ENCODE measurements around the gene KRT38. TPM values are rescaled to one million over a fixed set of nuclear protein-coding genes. Genes with fewer than 3 reads are reported as not detected.

KRT38 gene
- not detected for total RNA-seq
- polyA plus RNA-seq: not detected

DNA sequence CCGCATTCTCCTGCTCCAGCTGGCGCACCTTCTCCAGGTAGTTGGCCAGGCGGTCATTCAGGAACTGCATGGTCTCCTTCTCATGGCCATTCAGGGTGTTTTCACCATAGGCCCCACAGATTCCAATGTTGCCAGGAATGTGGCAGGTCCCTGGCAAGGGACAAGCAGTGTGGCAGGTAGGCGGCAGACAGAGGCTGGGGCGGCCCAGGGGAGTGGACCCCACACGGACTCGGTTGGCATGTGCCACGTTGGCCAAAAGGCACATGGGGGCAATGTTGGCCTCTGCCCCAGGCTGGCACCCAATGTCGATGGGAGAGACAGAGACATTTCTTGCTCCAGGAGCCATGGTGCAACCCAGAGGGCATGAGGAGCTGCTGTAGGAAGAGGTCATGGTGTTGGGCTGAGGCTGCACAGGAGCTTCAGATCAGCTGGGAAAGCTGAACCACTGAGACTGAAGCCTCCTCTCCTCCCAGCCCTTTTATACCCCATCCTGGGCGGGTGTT, at the start of gene KRT38:
KRT38 (minus strand) TSS at position 453 of the 503 bp plus-strand sequence; CDS start at position 391, 62 bp downstream.
- no peaks in the 10 kb centered on the region for H3K9me3 Mint-ChIP-seq
- H3K4me3 Mint-ChIP-seq: no peak within 1 kb of the TSS
- H3K27ac ChIP-seq (ENCODE audit: low read depth, low read length): no peak within 1 kb of the TSS
- H3K4me1 Mint-ChIP-seq: no peaks in the 10 kb centered on the region
- H3K36me3 Mint-ChIP-seq: no peaks in the 10 kb centered on the region
- no peaks in the 10 kb centered on the region for H3K9me3 ChIP-seq (ENCODE audit: low read length)
- H3K27me3 ChIP-seq (ENCODE audit: insufficient read depth, low read length, poor library complexity, severe bottlenecking): no peaks in the 10 kb centered on the region
- peaks cover 10 to 47% of the 10 kb centered on the region in 2 donors for H3K27me3 Mint-ChIP-seq
- no peaks in the 10 kb centered on the region for H3K36me3 ChIP-seq (ENCODE audit: insufficient read depth, low read length)
- peak within 1 kb of the TSS in 1 of 8 donors; percentile 75 for H3K27ac Mint-ChIP-seq
- H3K4me1 ChIP-seq (ENCODE audit: insufficient read depth, low read length): no peaks in the 10 kb centered on the region
- POLR2A ChIA-PET: no interaction called here
- DNase-seq: no peak
- CTCF ChIA-PET: no interaction called here
- H3K4me3 ChIP-seq (ENCODE audit: low read length): no peak within 1 kb of the TSS

DNA sequence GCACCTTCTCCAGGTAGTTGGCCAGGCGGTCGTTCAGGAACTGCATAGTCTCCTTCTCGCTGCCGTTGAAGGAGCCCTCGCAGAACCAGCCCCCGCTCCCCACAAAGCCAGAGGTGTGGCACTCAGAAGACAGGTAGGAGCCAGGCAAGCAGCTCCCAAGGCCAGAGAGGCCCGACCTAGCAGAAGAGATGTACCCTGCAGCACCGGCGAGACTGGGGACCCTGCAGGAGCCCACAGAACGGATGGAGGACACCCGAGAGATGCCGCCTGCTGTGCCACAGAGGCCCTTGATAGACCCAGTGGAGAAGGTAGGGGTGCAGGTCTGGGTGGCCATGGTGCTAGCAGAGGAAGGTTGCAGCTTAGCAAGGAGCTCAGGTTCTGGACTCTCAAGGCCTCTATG, 48.7 kb upstream of the KRT38 start, which contains the start of gene KRT36:
KRT36 (minus strand) TSS at position 380 of the 400 bp plus-strand sequence; CDS start at position 334, 46 bp downstream.
- Histone ChIP-seq H3K27ac (ENCODE audit: low read depth, low read length) (no peak within 1 kb of the TSS), H3K4me3 (ENCODE audit: low read length) (no peak within 1 kb of the TSS), H3K27me3 (ENCODE audit: insufficient read depth, low read length, poor library complexity, severe bottlenecking) (no peaks in the 10 kb centered on the region), H3K4me1 (ENCODE audit: insufficient read depth, low read length) (no peaks in the 10 kb centered on the region), H3K9me3 (ENCODE audit: low read length) (no peaks in the 10 kb centered on the region), H3K36me3 (ENCODE audit: insufficient read depth, low read length) (no peaks in the 10 kb centered on the region)
- ChIA-PET CTCF (interaction anchor here (1.0 kb wide), 1 partner anchor 158 kb away, joined by 3 read pairs; no protein-coding TSS in a partner anchor), POLR2A (no interaction called here)
- Mint-ChIP-seq H3K4me1 (peaks cover 8 to 11% (median 9%) of the 10 kb centered on the region in 3 donors), H3K4me3 (peak within 1 kb of the TSS in 1 of 7 donors; percentile 20), H3K27me3 (peaks cover 3 to 7% of the 10 kb centered on the region in 2 donors), H3K36me3 (no peaks in the 10 kb centered on the region), H3K9me3 (no peaks in the 10 kb centered on the region), H3K27ac (peak within 1 kb of the TSS in 5 of 8 donors; percentile 38 to 67 (median 46))
- DNase-seq: no peak

DNA sequence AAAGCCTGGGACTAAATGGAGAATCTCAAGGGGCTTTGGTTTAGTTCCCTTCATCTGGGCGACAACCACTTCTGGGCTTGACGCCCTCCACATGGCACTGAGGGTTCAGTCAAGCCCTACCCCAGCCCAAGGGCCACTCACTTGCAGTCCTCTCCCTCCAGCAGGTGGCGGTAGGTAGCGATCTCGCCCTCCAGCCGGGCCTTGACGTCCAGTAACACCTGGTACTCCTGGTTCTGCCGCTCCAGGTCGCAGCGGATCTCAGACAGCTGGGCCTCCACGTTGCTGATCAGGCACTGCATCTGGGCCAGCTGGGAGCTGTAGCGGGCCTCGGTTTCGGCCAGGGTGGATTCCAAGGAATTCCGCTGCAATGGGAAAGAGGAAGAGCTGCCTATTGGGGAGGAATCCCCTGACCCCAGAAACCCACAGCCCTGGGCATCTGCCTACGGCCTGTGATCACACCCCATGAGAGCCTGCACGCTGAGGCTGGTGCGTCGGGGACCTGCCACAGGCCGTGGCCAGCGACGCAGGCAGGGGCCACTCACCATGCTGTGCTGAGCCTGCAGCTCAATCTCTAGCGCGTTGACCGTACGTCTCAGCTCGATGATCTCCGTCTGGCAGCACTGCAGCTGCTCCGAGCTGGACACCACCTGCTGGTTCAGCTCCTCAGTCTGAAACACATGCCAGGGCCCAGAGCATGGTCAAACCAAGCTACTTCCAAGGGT, 46.2 kb upstream of the KRT38 start:
- H3K4me3 ChIP-seq (ENCODE audit: low read length): no peak overlapping the region
- H3K4me1 ChIP-seq (ENCODE audit: insufficient read depth, low read length): no peaks in the 10 kb centered on the region
- no peaks in the 10 kb centered on the region for H3K27me3 ChIP-seq (ENCODE audit: insufficient read depth, low read length, poor library complexity, severe bottlenecking)
- peak in 1 of 5 donors; percentile 8 for DNase-seq
- no peak overlapping the region for H3K4me3 Mint-ChIP-seq
- peaks cover 3 to 11% of the 10 kb centered on the region in 2 donors for H3K27me3 Mint-ChIP-seq
- no peak overlapping the region for H3K27ac ChIP-seq (ENCODE audit: low read depth, low read length)
- H3K36me3 Mint-ChIP-seq: no peaks in the 10 kb centered on the region
- CTCF ChIA-PET: interaction anchor here (1.4 kb wide), 1 partner anchor 106 kb away, joined by 3 read pairs; no protein-coding TSS in a partner anchor
- no peaks in the 10 kb centered on the region for H3K9me3 Mint-ChIP-seq
- POLR2A ChIA-PET: no interaction called here
- no peaks in the 10 kb centered on the region for H3K9me3 ChIP-seq (ENCODE audit: low read length)
- peaks cover 8 to 11% (median 9%) of the 10 kb centered on the region in 3 donors for H3K4me1 Mint-ChIP-seq
- H3K36me3 ChIP-seq (ENCODE audit: insufficient read depth, low read length): no peaks in the 10 kb centered on the region
- peak overlapping the region in 1 of 8 donors; percentile 75 for H3K27ac Mint-ChIP-seq

DNA sequence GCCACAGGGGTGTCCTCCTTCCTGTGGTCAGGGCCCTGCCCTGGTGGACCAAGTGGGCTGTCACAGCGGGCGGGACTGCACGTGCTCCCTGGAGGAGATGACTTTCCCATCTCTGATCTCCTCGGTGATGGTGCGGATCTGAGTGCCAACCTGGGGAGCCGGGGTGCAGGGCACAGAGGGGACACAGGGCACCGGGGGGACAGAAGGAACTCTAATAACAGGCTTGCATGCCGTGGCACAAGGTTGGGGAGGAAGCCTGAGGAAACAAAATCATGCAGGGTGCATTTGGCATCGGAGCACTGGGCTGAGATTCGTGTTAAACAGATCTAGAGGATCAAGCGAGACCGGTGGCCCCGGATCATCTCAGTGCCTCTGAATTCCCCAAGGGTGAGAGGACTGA, 45.5 kb upstream of the KRT38 start:
- H3K9me3 ChIP-seq (ENCODE audit: low read length): no peaks in the 10 kb centered on the region
- no peak overlapping the region for H3K4me3 ChIP-seq (ENCODE audit: low read length)
- no peak overlapping the region for H3K4me3 Mint-ChIP-seq
- CTCF ChIA-PET: interaction anchor here (1.4 kb wide), 1 partner anchor 105 kb away, joined by 3 read pairs; no protein-coding TSS in a partner anchor
- POLR2A ChIA-PET: no interaction called here
- no peak overlapping the region for H3K27ac ChIP-seq (ENCODE audit: low read depth, low read length)
- no peak overlapping the region for H3K27ac Mint-ChIP-seq
- peaks cover 3 to 11% of the 10 kb centered on the region in 2 donors for H3K27me3 Mint-ChIP-seq
- H3K36me3 Mint-ChIP-seq: no peaks in the 10 kb centered on the region
- H3K4me1 Mint-ChIP-seq: peaks cover 8 to 11% (median 9%) of the 10 kb centered on the region in 3 donors
- DNase-seq: no peak
- no peaks in the 10 kb centered on the region for H3K27me3 ChIP-seq (ENCODE audit: insufficient read depth, low read length, poor library complexity, severe bottlenecking)
- no peaks in the 10 kb centered on the region for H3K4me1 ChIP-seq (ENCODE audit: insufficient read depth, low read length)
- no peaks in the 10 kb centered on the region for H3K36me3 ChIP-seq (ENCODE audit: insufficient read depth, low read length)
- H3K9me3 Mint-ChIP-seq: no peaks in the 10 kb centered on the region

DNA sequence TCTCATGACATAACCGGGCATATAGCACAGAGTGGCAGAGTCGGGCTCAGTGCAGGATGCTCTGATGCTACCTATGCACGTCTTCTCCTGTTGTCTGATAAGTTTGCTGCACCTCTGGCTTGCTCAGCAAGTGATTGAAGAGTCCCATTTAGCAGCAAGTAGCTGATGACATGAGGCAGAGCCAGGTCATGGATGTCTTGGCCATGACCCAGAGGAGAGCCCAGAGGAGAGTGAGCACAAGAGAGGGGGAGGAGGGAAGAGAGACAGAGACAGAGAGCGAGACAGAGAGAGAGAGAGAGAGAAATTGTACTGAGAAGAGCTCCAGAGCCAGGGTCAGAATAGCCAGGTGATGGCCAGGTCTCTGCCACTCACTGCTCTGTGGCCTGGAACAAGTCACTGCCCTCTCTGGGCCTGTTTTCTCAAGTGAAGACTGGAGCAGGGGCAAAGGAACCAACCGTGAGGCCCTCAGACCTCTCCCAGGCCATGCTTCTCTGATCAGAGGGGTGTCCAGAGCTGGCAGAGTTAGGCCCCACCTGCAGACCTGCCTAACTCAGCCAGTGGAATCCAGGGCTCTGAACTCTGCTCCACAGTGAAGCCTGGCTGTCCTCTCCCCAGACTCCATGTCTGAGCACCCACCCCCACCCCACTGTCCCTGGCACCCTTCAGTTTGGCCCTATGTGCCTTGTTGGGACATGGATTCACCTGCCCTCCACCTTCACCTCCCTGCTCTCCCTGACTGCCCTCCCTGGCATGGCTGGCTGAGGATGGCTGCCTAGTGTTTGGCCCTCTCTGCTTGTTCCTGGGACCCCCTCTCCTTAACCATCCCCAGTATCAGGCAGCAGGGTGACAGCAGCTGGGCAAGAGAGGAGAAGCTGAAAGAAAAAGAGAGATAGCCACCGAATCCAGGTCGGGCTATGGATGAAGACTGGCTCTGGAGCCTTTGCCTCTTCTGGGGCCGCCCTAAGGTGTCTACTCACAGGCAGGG, 44.4 kb upstream of the KRT38 start:
- no peaks in the 10 kb centered on the region for H3K36me3 ChIP-seq (ENCODE audit: insufficient read depth, low read length)
- Mint-ChIP-seq H3K27me3 (peaks cover 3 to 11% of the 10 kb centered on the region in 2 donors), H3K27ac (peak overlapping the region in 2 of 8 donors; percentile 58 to 93), H3K36me3 (no peaks in the 10 kb centered on the region), H3K4me3 (no peak overlapping the region), H3K9me3 (no peaks in the 10 kb centered on the region), H3K4me1 (peaks cover 2 to 4% (median 2%) of the 10 kb centered on the region in 3 donors)
- POLR2A ChIA-PET: no interaction called here
- CTCF ChIA-PET: no interaction called here
- H3K4me3 ChIP-seq (ENCODE audit: low read length): no peak overlapping the region
- H3K9me3 ChIP-seq (ENCODE audit: low read length): no peaks in the 10 kb centered on the region
- H3K27me3 ChIP-seq (ENCODE audit: insufficient read depth, low read length, poor library complexity, severe bottlenecking): no peaks in the 10 kb centered on the region
- H3K4me1 ChIP-seq (ENCODE audit: insufficient read depth, low read length): no peaks in the 10 kb centered on the region
- DNase-seq: no peak
- H3K27ac ChIP-seq (ENCODE audit: low read depth, low read length): no peak overlapping the region

DNA sequence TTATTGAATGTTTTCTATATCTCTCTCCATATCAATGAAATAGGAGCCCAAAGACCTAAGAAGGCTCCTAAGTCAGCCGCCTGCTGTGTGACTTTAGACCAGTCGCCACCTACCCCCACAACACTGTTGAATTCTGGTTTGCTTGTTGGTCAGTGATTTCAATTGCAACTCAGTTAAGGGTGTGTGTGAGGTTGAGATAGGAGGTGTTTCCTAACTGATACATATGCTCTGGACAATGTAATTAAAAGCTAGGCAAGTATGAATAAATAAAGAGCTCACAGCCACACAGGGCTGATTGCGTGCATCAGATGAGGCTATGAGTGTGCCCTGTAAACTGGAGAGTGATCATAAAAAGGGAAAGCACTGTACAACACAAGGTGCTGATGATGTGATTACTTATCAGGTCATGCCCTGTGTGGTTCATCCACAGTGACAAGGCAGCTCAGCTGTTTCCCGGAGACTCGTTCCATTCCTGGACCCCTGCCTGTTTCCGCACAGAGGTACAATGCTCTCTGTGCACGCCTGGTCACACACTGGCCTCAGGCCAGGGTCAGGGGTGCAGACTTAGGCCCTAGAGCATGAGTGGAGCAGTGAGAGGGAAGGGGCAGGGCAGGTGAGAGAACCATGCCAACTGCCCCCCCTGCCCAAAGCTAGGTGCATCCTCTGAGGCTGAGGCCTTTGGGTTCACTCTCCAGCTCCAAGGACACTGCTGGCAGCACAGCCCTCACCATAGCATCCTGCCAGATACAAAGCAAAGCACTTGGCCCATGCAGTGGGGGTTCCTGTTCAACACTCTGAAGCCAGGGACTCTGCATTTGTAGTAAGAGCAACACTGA, 43.4 kb upstream of the KRT38 start:
- no peaks in the 10 kb centered on the region for H3K9me3 Mint-ChIP-seq
- Histone ChIP-seq H3K9me3 (ENCODE audit: low read length) (no peaks in the 10 kb centered on the region), H3K4me1 (ENCODE audit: insufficient read depth, low read length) (no peaks in the 10 kb centered on the region), H3K27ac (ENCODE audit: low read depth, low read length) (no peak overlapping the region), H3K36me3 (ENCODE audit: insufficient read depth, low read length) (no peaks in the 10 kb centered on the region), H3K4me3 (ENCODE audit: low read length) (no peak overlapping the region), H3K27me3 (ENCODE audit: insufficient read depth, low read length, poor library complexity, severe bottlenecking) (no peaks in the 10 kb centered on the region)
- ChIA-PET POLR2A (no interaction called here), CTCF (interaction anchor here (0.6 kb wide), 1 partner anchor 358 kb away, joined by 3 read pairs; no protein-coding TSS in a partner anchor)
- H3K4me1 Mint-ChIP-seq: no peaks in the 10 kb centered on the region
- no peaks in the 10 kb centered on the region for H3K36me3 Mint-ChIP-seq
- peaks cover 3 to 11% of the 10 kb centered on the region in 2 donors for H3K27me3 Mint-ChIP-seq
- H3K27ac Mint-ChIP-seq: peak overlapping the region in 1 of 8 donors; percentile 50
- no peak overlapping the region for H3K4me3 Mint-ChIP-seq
- no peak for DNase-seq

DNA sequence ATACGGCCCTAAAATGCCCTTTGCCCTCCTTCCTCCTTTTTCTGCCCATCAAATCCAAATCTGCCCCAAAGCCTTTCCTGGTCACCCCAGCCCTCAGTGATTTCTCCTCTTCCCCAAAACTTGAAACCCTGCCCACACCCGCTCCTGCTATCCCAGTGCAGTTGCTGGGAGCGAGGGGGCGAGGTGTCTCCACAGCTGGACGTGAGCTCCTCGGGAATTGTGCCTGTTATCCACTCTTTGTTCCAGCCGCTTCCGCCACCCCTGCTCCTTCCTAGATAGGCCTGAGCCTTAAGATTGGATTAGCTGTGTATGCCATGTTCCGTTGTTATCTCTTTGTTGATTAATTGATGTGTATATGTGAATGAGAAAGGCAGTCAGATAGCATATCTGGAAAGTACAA, 42.7 kb upstream of the KRT38 start:
- no peak overlapping the region for H3K4me3 Mint-ChIP-seq
- CTCF ChIA-PET: interaction anchor here (0.6 kb wide), 1 partner anchor 357 kb away, joined by 3 read pairs; no protein-coding TSS in a partner anchor

More for the DNA sequence above, 42.7 kb upstream of the KRT38 start:
- Mint-ChIP-seq H3K4me1 (no peaks in the 10 kb centered on the region), H3K27ac (peak overlapping the region in 3 of 8 donors; percentile 34 to 95 (median 53)), H3K27me3 (peaks cover 3 to 8% of the 10 kb centered on the region in 2 donors), H3K36me3 (no peaks in the 10 kb centered on the region), H3K9me3 (no peaks in the 10 kb centered on the region)
- Histone ChIP-seq H3K4me1 (ENCODE audit: insufficient read depth, low read length) (no peaks in the 10 kb centered on the region), H3K9me3 (ENCODE audit: low read length) (no peaks in the 10 kb centered on the region), H3K4me3 (ENCODE audit: low read length) (no peak overlapping the region), H3K27ac (ENCODE audit: low read depth, low read length) (no peak overlapping the region), H3K27me3 (ENCODE audit: insufficient read depth, low read length, poor library complexity, severe bottlenecking) (no peaks in the 10 kb centered on the region), H3K36me3 (ENCODE audit: insufficient read depth, low read length) (no peaks in the 10 kb centered on the region)
- DNase-seq: no peak
- POLR2A ChIA-PET: no interaction called here

All from CD8-positive, alpha-beta memory T cell (primary cell).